ENCODE data around the gene CDX1.

The CDX1 gene

GRCh38 chr5:150172145-150172544, 5.6 kb downstream of the CDX1 start:
- Histone ChIP-seq H3K4me3 (ENCODE audit: low read depth, low read length) (no peak overlapping the region), H3K9me3 (ENCODE audit: severe bottlenecking) (no peaks in the 10 kb centered on the region), H3K27ac (no peak overlapping the region), H3K27me3 (ENCODE audit: insufficient read depth, low read depth, severe bottlenecking) (no peaks in the 10 kb centered on the region), H3K36me3 (no peaks in the 10 kb centered on the region)
- DNase-seq: no peak
- no peak for TF ChIP-seq CTCF (IDR thresholded peaks at IDR 0.05; ENCODE audit: low read depth, low read length)

DNA sequence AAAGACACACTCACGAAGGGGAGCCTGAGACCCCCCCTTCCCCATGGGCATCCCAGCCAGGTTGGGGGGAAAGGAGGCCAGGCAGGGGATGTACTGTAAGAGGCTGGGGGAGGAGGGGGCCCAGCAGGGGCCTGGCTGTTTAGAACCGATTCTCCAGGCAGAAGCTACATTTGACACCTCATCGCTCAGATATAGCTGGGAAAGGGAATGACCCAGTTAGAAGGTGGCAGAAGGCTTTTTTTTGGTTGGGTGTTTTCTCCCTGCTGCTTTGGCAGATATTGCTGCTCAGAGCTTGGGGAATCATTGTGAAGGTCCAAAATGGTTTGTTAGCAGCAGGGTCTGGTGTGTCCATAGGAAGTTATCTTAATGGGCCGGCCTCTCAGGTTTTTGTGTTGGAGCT, 6.0 kb downstream of the CDX1 start:
- H3K36me3 ChIP-seq: no peaks in the 10 kb centered on the region
- H3K9me3 ChIP-seq (ENCODE audit: severe bottlenecking): no peaks in the 10 kb centered on the region
- DNase-seq: no peak
- H3K27ac ChIP-seq: no peak overlapping the region
- H3K27me3 ChIP-seq (ENCODE audit: insufficient read depth, low read depth, severe bottlenecking): no peaks in the 10 kb centered on the region
- no peak overlapping the region for H3K4me3 ChIP-seq (ENCODE audit: low read depth, low read length)
- TF ChIP-seq CTCF (IDR thresholded peaks at IDR 0.05; ENCODE audit: low read depth, low read length): no peak

DNA sequence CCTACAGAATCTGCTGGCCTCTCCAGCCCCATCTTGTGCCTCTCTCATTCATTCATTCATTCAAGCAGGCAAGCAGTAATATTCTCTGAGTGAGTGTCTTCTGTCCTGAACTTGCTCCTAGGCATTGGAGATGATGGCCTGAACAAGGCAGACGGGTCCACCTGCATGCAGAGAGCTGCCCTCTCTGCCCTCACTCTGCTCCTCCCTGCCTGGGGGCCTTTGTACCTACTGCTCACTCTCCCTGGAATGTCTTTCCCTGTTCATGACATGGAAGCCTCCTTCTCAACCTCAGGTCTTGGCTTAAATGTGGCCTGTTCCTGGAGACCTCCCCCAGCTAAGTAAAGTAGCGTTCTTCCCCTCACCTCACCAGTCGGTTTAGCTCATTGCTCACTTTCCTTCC, 6.6 kb downstream of the CDX1 start:
- no peak overlapping the region for H3K4me3 ChIP-seq (ENCODE audit: low read depth, low read length)
- no peaks in the 10 kb centered on the region for H3K36me3 ChIP-seq
- no peak overlapping the region for H3K27ac ChIP-seq
- H3K9me3 ChIP-seq (ENCODE audit: severe bottlenecking): no peaks in the 10 kb centered on the region
- H3K27me3 ChIP-seq (ENCODE audit: insufficient read depth, low read depth, severe bottlenecking): no peaks in the 10 kb centered on the region
- no peak for TF ChIP-seq CTCF (IDR thresholded peaks at IDR 0.05; ENCODE audit: low read depth, low read length)
- no peak for DNase-seq

GRCh38 chr5:150174285-150174684, 7.7 kb downstream of the CDX1 start:
- Histone ChIP-seq H3K27ac (no peak overlapping the region), H3K4me3 (ENCODE audit: low read depth, low read length) (no peak overlapping the region)

GRCh38 chr5:150175076-150175475, 8.5 kb downstream of the CDX1 start:
- no peak for DNase-seq
- TF ChIP-seq CTCF (IDR thresholded peaks at IDR 0.05; ENCODE audit: low read depth, low read length): no peak
- no peak overlapping the region for H3K27ac ChIP-seq
- H3K9me3 ChIP-seq (ENCODE audit: severe bottlenecking): no peaks in the 10 kb centered on the region
- no peaks in the 10 kb centered on the region for H3K36me3 ChIP-seq
- no peak overlapping the region for H3K4me3 ChIP-seq (ENCODE audit: low read depth, low read length)
- no peaks in the 10 kb centered on the region for H3K27me3 ChIP-seq (ENCODE audit: insufficient read depth, low read depth, severe bottlenecking)

More at GRCh38 chr5:150174285-150174684, 7.7 kb downstream of the CDX1 start:
- no peaks in the 10 kb centered on the region for H3K27me3 ChIP-seq (ENCODE audit: insufficient read depth, low read depth, severe bottlenecking)
- no peak for DNase-seq
- no peaks in the 10 kb centered on the region for H3K9me3 ChIP-seq (ENCODE audit: severe bottlenecking)
- no peak for TF ChIP-seq CTCF (IDR thresholded peaks at IDR 0.05; ENCODE audit: low read depth, low read length)
- H3K36me3 ChIP-seq: no peaks in the 10 kb centered on the region

GRCh38 chr5:150175536-150175935, 9.0 kb downstream of the CDX1 start:
- peak; percentile 39 for DNase-seq
- peak; percentile 75 for TF ChIP-seq CTCF (IDR thresholded peaks at IDR 0.05; ENCODE audit: low read depth, low read length)
- Histone ChIP-seq H3K9me3 (ENCODE audit: severe bottlenecking) (no peaks in the 10 kb centered on the region), H3K27ac (no peak overlapping the region), H3K4me3 (ENCODE audit: low read depth, low read length) (no peak overlapping the region), H3K27me3 (ENCODE audit: insufficient read depth, low read depth, severe bottlenecking) (no peaks in the 10 kb centered on the region), H3K36me3 (no peaks in the 10 kb centered on the region)

Measured in WERI-Rb-1 (cell line).